ENCODE data around the gene PDE6G.

GRCh38 chr17:81701288-81702071 is 45.1 kb upstream of the PDE6G start:
- TF ChIP-seq CTCF (IDR thresholded peaks at IDR 0.05): no peak
- no peak for TF ChIP-seq POLR2A (IDR thresholded peaks at IDR 0.05)

Measured in breast epithelium (tissue), 3 donors.